ENCODE measurements around the gene GLP2R. TPM values are rescaled to one million over a fixed set of nuclear protein-coding genes. Genes with fewer than 3 reads are reported as not detected.

GLP2R gene
- total RNA-seq, 1 donor from 2014 or later: not detected

DNA sequence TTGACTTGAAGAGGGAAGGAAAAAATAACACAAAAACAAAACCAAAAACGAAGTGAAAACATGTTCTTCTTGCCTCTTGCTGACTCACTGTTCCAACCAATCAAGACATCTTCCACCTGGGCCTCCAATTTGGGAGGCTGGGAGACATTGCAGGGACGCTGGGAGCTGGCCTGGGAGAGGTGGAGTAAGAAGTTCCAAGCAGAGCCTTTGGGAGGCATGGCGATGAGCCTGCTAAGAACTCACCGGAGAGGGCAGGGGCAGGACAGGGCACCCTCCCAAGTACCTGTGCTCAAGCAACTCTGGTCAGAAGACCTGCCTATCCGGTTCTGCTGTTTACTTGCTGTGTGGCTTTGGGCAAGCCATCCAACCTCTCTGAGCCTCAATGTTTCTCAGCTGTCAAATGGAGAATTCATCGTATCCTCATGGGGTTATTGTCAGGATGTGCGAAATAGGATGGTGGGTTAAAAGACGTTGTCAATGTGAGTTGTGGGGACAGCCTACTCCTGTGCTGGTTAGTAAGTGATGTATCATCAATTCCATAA is 856 bp upstream of the GLP2R start:
- Mint-ChIP-seq H3K36me3 (ENCODE audit: low read depth) (no peaks in the 10 kb centered on the region), H3K9me3 (no peaks in the 10 kb centered on the region), H3K4me1 (no peaks in the 10 kb centered on the region), H3K27ac (no peak overlapping the region), H3K27me3 (no peaks in the 10 kb centered on the region), H3K4me3 (no peak overlapping the region)
- no peak for DNase-seq
- intact Hi-C loops (cut with micrococcal nuclease): no loop called here

DNA sequence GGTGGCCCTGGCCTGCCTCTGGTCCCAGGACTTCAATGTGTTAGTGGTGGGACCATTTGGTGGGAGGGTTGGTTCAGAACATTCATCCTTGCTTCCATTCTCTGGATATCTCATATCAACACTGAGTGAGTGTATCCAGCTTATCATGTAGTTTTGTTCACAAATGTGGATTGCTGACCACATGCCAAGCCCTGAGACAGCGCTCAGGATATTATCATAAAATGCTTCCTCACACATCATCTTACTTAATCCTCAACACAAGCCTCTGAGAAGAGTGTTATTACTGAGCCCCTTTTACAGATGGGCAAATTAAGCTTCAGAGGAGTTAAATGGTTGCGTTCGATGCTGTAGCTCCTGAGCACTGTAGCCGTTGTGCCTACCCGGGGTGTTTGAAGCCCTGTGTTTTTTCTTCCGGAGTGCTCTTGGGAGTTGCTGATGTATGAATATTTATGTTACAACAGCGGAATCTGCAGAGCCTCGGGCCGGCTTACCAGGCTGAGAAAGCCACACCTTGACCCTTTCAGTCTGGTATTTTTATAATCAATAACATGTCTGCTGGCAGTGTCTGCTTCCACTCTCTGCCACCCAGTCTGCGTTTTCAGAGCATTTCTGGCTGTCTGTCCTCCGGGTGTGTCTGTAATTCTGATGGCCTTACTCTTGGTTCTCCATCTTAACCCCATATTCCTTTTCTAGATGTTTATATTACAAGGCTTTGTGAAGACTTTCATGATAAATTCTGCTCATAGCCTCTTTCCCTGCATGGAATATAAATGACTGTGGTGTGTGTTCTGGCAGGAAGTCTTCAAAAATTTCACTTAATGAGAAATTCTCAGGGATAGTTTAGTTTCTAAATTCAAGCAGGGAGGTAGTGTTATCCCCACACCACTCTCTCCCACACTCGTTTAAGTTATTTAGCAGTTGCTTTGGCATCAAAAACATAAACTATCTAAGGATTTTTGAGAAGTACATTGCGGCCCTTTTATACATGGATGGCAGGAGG is 2.9 kb downstream of the GLP2R start:
- Mint-ChIP-seq H3K27ac (no peak overlapping the region), H3K27me3 (no peaks in the 10 kb centered on the region), H3K36me3 (ENCODE audit: low read depth) (no peaks in the 10 kb centered on the region), H3K9me3 (no peaks in the 10 kb centered on the region), H3K4me3 (no peak overlapping the region), H3K4me1 (no peaks in the 10 kb centered on the region)
- DNase-seq: no peak
- intact Hi-C loops (cut with micrococcal nuclease): no loop called here

DNA sequence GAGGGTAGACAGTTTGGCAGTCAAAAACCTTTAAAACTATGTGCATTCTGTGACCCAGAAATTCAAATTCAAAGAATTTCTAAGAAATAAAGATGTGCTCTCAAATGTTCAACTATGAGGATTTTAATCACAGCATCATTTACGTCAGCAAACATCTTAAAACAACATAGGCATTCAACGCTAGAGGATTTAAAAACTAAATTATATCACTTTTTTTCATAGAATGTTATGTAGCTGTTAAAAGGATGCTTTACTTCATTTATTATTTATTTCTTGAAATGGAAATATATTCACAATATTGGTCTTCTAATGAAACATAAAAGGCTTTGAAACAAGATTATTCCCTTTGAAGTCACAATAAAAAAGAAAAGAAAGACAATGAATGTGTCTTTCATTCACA is 3.6 kb downstream of the GLP2R start:
- Mint-ChIP-seq H3K4me1 (no peaks in the 10 kb centered on the region), H3K9me3 (no peaks in the 10 kb centered on the region), H3K27ac (no peak overlapping the region), H3K36me3 (ENCODE audit: low read depth) (no peaks in the 10 kb centered on the region), H3K27me3 (no peaks in the 10 kb centered on the region), H3K4me3 (no peak overlapping the region)
- intact Hi-C loops (cut with micrococcal nuclease): no loop called here
- no peak for DNase-seq

DNA sequence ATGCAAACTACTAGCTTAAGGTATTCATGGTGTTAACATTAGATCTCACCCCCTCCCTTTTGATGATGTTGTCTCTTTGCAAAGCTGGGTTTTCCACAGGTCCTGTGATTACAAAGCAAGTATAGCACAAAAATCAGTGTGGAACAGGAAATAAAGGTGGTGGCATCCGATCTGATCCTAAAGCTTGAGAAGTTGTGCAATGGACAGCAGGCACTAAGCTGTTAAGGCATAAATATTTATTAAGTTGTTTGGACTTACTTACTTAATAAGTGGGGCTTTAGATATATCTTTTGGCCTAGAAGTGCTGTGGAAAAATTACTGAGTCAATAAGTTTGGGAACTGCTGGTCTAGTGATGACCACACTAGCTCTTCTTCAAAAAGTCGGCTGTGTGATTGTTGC is 5.0 kb downstream of the GLP2R start:
- intact Hi-C loops (cut with micrococcal nuclease): no loop called here
- Mint-ChIP-seq H3K9me3 (no peaks in the 10 kb centered on the region), H3K27me3 (no peaks in the 10 kb centered on the region), H3K4me1 (no peaks in the 10 kb centered on the region), H3K36me3 (ENCODE audit: low read depth) (no peaks in the 10 kb centered on the region), H3K4me3 (no peak overlapping the region), H3K27ac (no peak overlapping the region)
- no peak for DNase-seq

DNA sequence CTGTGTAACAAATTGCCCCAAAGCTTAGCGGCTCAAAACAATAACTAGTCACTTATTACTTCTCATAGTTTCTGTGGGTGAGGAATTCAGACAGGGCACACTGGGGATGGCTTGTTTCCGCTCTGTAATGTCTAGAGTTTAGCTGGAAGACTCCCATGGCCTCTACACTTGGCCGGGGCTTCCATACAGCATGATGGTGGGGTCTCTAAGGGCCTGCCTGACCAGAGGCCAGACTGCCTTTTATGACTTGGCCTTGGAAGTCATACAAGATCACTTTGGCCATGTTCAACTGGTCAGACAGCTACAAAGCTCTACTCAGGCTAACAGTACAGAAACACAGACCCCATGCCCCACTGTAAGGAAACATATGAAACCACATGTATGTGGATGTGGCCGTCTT is 8.2 kb downstream of the GLP2R start:
- no peak overlapping the region for H3K27ac Mint-ChIP-seq
- no peaks in the 10 kb centered on the region for H3K27me3 Mint-ChIP-seq
- no peak overlapping the region for H3K4me3 Mint-ChIP-seq
- H3K9me3 Mint-ChIP-seq: no peaks in the 10 kb centered on the region
- H3K4me1 Mint-ChIP-seq: no peaks in the 10 kb centered on the region
- intact Hi-C loops (cut with micrococcal nuclease): no loop called here
- DNase-seq: no peak
- no peaks in the 10 kb centered on the region for H3K36me3 Mint-ChIP-seq (ENCODE audit: low read depth)

DNA sequence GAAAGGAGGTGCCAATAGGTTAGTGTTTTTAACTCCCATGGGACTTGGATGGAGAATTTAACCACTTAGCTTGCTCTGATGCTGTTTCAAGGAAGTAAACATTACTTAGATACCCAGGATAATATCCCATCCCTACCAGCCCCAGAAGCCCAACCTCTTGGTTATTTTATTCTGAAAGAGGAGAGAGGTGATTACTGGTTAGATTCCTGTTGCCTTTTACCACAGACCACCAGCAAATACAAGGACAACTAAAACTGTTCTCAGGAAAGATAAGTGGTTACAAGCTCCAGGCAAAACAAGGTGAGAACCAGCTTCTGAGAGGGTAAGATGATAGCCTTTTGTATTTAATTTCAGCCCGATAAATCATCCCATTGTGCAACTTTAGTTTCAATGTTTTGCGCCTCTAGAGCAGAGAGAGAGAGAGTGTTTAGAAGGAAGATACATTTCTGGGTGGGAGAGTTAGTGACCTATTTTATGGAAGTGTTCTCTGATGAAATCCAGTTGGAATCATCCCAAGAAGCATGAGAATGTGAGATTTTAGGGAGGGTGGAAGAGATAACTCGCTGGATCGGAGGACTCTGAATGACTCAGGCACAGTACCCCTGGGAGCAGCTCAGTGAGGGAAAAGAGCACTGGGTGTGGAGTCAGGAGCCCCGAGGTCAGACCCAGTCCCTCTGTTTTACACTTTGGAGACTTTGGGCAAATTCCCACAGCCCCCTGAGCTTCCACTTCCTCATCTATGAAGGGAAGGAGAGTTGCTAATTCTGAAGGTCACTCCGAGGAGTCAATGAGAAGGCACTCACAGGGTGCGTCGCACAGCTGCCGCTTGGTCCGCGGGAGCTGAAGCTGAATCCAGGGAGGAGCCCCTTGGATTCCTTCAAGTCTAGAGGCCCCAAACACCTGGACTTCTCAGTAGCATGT is 12.1 kb downstream of the GLP2R start:
- H3K27me3 Mint-ChIP-seq: no peaks in the 10 kb centered on the region
- no peak for DNase-seq
- intact Hi-C loops (cut with micrococcal nuclease): no loop called here
- no peaks in the 10 kb centered on the region for H3K36me3 Mint-ChIP-seq (ENCODE audit: low read depth)
- no peak overlapping the region for H3K4me3 Mint-ChIP-seq
- no peak overlapping the region for H3K27ac Mint-ChIP-seq
- no peaks in the 10 kb centered on the region for H3K9me3 Mint-ChIP-seq
- H3K4me1 Mint-ChIP-seq: no peaks in the 10 kb centered on the region

DNA sequence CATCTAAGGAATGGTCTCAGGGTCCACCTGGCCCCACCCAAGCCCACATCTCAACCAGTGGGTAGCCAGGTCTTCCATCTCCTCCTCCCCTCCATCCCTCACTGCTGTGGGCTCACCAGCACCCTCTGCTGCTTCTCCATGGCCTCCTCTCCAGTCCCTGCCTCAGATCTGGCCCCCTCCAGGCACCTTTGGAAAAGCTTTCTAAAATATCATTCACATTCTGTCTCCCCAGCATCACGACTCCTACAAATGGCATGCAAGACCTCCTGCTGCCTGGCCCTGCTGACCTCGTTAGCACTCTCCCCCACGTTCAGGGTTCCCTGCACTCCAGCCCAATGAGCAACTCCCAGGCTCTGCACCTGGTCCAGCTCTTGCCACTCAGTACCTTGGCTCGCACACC is 13.7 kb downstream of the GLP2R start:
- H3K9me3 Mint-ChIP-seq: no peaks in the 10 kb centered on the region
- no peak overlapping the region for H3K4me3 Mint-ChIP-seq
- no peak for DNase-seq
- H3K4me1 Mint-ChIP-seq: no peaks in the 10 kb centered on the region
- intact Hi-C loops (cut with micrococcal nuclease): no loop called here
- H3K27ac Mint-ChIP-seq: no peak overlapping the region
- no peaks in the 10 kb centered on the region for H3K36me3 Mint-ChIP-seq (ENCODE audit: low read depth)
- H3K27me3 Mint-ChIP-seq: no peaks in the 10 kb centered on the region

DNA sequence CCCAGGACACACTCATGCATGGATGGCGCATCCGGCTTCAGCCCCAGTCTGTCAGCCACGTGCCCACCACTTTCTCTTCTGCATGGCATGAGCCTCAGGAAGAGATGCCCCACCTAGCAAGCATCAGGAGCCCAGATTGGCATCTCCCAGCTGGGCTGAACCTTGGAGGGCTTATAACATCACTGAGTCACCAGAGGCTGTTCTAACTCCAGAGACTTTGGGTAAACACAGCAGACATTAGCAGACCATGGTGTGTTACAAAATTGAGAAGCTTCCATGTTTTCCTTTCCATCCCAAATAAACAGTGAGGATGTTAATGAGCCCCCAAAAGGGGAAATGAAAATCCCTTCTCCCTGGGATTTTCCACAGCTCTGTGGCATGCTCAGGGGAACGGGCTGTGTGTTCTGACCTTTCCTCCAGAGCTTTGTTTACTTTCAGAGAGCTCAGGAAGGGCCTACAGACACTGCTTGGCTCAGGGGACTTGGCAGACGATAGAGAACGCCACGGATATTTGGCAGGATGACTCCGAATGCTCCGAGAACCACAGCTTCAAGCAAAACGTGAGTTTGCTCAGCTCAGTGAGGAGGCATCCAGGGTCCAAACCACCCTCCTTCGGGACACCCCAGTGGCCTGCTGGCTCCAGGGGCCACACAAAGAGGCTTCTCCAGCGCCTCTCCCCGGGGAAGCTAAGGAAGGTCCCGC is 16.5 kb downstream of the GLP2R start:
- no peak overlapping the region for H3K4me3 Mint-ChIP-seq
- H3K27me3 Mint-ChIP-seq: no peaks in the 10 kb centered on the region
- H3K27ac Mint-ChIP-seq: no peak overlapping the region
- no peaks in the 10 kb centered on the region for H3K36me3 Mint-ChIP-seq (ENCODE audit: low read depth)
- no peak for DNase-seq
- H3K9me3 Mint-ChIP-seq: no peaks in the 10 kb centered on the region
- intact Hi-C loops (cut with micrococcal nuclease): no loop called here
- no peaks in the 10 kb centered on the region for H3K4me1 Mint-ChIP-seq

DNA sequence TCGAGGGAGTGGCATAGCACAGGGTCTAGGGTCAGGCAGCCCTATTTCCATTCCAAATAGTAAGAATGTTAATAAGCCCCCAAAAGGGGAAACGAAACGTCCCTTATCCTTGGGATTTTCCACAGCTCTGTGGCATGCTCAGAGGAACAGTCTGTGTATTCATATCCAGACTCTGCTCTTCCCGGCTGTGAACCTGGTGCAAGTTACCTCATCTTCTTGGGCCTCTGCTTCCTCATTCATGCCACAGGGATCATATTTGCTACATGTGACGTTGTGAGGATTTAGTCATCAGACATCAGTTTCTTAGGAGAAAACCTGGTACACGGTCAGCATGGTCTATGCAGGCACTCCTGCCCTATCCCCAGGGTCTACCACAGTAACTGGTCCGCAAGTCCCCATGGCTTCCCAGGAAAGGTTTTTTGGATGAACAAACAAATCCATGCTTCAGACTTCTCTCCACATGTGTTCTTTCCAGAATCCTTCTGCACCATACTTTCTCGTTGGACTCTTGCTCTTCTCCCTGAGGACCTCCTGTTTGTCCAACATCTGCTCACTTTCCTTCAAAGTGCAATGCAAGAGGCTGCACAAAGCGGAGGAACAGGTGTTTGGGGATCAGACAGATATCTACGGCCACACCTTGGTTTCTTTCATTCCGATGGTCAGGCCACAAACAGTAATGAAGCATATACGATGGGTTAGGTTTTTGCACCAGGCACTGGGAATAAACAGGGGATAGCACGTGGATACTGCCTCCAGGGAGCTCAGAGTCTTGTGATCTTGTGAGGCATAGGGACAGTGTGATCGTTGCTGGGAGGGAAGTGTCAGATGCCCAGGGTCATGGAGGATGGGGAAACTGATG is 17.7 kb downstream of the GLP2R start:
- Mint-ChIP-seq H3K36me3 (ENCODE audit: low read depth) (no peaks in the 10 kb centered on the region), H3K27me3 (no peaks in the 10 kb centered on the region), H3K9me3 (no peaks in the 10 kb centered on the region), H3K4me3 (no peak overlapping the region), H3K4me1 (no peaks in the 10 kb centered on the region), H3K27ac (no peak overlapping the region)
- DNase-seq: no peak
- intact Hi-C loops (cut with micrococcal nuclease): no loop called here

DNA sequence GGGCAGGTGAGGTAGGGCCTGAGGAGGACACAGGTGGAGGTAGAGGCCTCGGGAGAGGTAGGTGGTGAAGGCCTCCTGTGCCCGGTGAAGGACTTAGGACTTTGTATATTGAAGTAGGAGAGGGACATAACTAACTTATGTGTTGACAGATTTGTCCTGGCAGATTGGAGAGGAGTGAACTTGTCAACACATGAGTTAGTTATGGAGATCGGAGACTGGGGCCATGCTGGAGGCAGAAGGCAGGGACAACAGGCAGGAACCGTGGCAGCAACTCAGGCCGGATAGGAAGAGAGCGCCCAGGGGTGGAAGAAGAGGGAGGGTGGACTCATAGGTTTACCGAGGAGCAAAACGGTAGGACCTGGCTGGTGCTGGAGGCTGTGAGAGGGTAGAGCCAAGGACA is 18.4 kb downstream of the GLP2R start:
- Mint-ChIP-seq H3K27me3 (no peaks in the 10 kb centered on the region), H3K4me3 (no peak overlapping the region), H3K27ac (no peak overlapping the region), H3K4me1 (no peaks in the 10 kb centered on the region), H3K36me3 (ENCODE audit: low read depth) (no peaks in the 10 kb centered on the region), H3K9me3 (no peaks in the 10 kb centered on the region)
- intact Hi-C loops (cut with micrococcal nuclease): no loop called here
- DNase-seq: no peak

DNA sequence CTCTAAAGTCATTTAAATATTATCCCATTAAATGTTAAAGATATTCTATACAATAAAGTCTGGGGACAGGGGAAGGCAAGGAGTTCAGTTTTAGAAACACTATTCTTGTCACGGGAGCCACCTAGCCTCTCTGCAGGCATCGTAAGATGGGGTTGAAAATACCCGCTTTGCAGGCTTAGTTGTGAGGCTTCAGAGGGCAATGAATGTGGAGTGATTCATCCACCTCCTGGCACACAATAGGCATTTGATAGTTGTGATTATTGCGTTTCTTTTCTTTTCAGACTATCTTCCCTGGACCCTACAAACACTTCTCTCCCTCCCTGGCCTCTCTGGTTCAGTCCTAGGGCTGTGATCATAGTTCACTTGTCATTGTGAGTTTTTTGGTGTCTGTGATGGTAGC is 19.6 kb downstream of the GLP2R start:
- no peaks in the 10 kb centered on the region for H3K27me3 Mint-ChIP-seq

DNA sequence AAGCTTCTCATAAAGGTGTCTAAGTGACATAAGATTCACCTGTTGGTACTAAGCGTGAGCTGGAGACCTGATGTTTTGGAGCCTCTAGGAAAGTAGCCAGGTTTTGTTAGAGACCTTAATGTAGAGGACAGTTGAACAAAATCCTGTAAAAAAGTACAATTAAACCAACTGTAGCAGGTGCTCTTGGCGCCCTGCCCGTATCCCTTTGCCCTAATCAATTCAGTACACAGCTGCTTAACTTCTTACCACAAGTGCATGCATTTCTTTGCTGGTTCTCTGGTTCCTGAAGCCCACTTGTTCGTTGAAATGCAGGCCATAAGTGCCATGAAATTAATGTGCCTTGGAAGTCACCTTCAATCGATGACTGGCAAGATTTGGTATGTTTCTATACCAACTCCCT is 24.4 kb downstream of the GLP2R start:
- no peak overlapping the region for H3K27ac Mint-ChIP-seq
- no peak overlapping the region for H3K4me3 Mint-ChIP-seq
- no peaks in the 10 kb centered on the region for H3K4me1 Mint-ChIP-seq
- no peaks in the 10 kb centered on the region for H3K27me3 Mint-ChIP-seq
- intact Hi-C loops (cut with micrococcal nuclease): no loop called here
- no peak for DNase-seq
- no peaks in the 10 kb centered on the region for H3K36me3 Mint-ChIP-seq (ENCODE audit: low read depth)
- no peaks in the 10 kb centered on the region for H3K9me3 Mint-ChIP-seq

More for the DNA sequence above, 19.6 kb downstream of the GLP2R start:
- no peaks in the 10 kb centered on the region for H3K9me3 Mint-ChIP-seq
- no peaks in the 10 kb centered on the region for H3K4me1 Mint-ChIP-seq
- intact Hi-C loops (cut with micrococcal nuclease): no loop called here
- no peaks in the 10 kb centered on the region for H3K36me3 Mint-ChIP-seq (ENCODE audit: low read depth)
- H3K27ac Mint-ChIP-seq: no peak overlapping the region
- no peak for DNase-seq
- H3K4me3 Mint-ChIP-seq: no peak overlapping the region

DNA sequence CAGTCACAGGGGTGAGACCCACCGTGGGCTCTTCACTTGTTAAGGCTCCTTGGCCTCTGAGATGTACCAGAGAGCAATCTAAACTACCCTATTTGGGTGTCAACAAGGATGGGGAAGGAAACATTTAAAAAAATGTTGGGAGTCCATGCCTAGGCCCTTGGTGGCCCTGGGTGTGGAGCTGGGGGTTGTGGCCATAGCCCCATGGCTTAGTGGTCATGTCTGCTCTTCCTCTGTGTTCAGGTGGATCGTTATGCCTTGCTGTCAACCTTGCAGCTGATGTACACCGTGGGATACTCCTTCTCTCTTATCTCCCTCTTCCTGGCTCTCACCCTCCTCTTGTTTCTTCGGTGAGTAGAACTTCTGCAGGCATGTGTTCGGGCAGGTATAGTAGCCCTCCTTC is 28.5 kb downstream of the GLP2R start:
- H3K36me3 Mint-ChIP-seq (ENCODE audit: low read depth): no peaks in the 10 kb centered on the region
- no peaks in the 10 kb centered on the region for H3K27me3 Mint-ChIP-seq
- no peak overlapping the region for H3K27ac Mint-ChIP-seq
- no peaks in the 10 kb centered on the region for H3K4me1 Mint-ChIP-seq
- H3K4me3 Mint-ChIP-seq: no peak overlapping the region
- no peaks in the 10 kb centered on the region for H3K9me3 Mint-ChIP-seq
- DNase-seq: no peak
- intact Hi-C loops (cut with micrococcal nuclease): no loop called here

All from activated CD4-positive, alpha-beta T cell treated with anti-CD3 and anti-CD28 coated beads, Interleukin-2, amount 10 ng/mL, durations not matched to agents 24 days and 14 days (primary cell).